Measurements from ENCODE around the gene SORBS2.

GRCh38 chr4:185672151-185672550, 139.8 kb downstream of the SORBS2 start:
- no peak for TF ChIP-seq ZNF281 (CRISPR knock-in tag; IDR thresholded peaks at IDR 0.05)
- no peak for TF ChIP-seq CTCF (IDR thresholded peaks at IDR 0.05)
- TF ChIP-seq CREM (CRISPR knock-in tag; IDR thresholded peaks at IDR 0.05): no peak
- TF ChIP-seq ELF4 (CRISPR knock-in tag; IDR thresholded peaks at IDR 0.05; ENCODE audit: low read depth): no peak
- no peak for TF ChIP-seq ZBTB43 (CRISPR knock-in tag; IDR thresholded peaks at IDR 0.05)
- TF ChIP-seq JUN (CRISPR knock-in tag; IDR thresholded peaks at IDR 0.05): no peak
- TF ChIP-seq ATF2 (CRISPR knock-in tag; IDR thresholded peaks at IDR 0.05; ENCODE audit: borderline replicate concordance, low read depth): no peak
- TF ChIP-seq E2F1 (CRISPR knock-in tag; IDR thresholded peaks at IDR 0.05): no peak
- no peak for TF ChIP-seq PRDM15 (CRISPR knock-in tag; IDR thresholded peaks at IDR 0.05)
- TF ChIP-seq NFYB (CRISPR knock-in tag; conservative IDR thresholded peaks at IDR 0.05; ENCODE audit: low read depth): no peak
- TF ChIP-seq TEAD4 (CRISPR knock-in tag; IDR thresholded peaks at IDR 0.05): no peak
- TF ChIP-seq PREB (CRISPR knock-in tag; IDR thresholded peaks at IDR 0.05; ENCODE audit: borderline replicate concordance): no peak

Measured in WTC11 (cell line).